Measurements from ENCODE around the gene TRIM47. TPM values are rescaled to one million over a fixed set of nuclear protein-coding genes. Genes with fewer than 3 reads are reported as not detected.

TRIM47 gene
- total and polyA plus RNA-seq, 2 of the 13 experiments (the other 11 are each of a cell fraction or from before 2014, with no cell fraction given), result 33.5 to 82.0 TPM

GRCh38 chr17:75846692-75847613 lies 31.4 kb downstream of the TRIM47 start (continued):
- TF ChIP-seq, protein P1, sequence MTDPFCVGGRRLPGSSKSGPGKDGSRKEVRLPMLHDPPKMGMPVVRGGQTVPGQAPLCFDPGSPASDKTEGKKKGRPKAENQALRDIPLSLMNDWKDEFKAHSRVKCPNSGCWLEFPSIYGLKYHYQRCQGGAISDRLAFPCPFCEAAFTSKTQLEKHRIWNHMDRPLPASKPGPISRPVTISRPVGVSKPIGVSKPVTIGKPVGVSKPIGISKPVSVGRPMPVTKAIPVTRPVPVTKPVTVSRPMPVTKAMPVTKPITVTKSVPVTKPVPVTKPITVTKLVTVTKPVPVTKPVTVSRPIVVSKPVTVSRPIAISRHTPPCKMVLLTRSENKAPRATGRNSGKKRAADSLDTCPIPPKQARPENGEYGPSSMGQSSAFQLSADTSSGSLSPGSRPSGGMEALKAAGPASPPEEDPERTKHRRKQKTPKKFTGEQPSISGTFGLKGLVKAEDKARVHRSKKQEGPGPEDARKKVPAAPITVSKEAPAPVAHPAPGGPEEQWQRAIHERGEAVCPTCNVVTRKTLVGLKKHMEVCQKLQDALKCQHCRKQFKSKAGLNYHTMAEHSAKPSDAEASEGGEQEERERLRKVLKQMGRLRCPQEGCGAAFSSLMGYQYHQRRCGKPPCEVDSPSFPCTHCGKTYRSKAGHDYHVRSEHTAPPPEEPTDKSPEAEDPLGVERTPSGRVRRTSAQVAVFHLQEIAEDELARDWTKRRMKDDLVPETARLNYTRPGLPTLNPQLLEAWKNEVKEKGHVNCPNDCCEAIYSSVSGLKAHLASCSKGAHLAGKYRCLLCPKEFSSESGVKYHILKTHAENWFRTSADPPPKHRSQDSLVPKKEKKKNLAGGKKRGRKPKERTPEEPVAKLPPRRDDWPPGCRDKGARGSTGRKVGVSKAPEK (CRISPR knock-in tag; IDR thresholded peaks at IDR 0.05; ENCODE audit: borderline replicate concordance), result no peak
- TF ChIP-seq HDAC1 (CRISPR knock-in tag; IDR thresholded peaks at IDR 0.05) (peak; percentile 97), NFATC3 (CRISPR knock-in tag; IDR thresholded peaks at IDR 0.05) (no peak; the same call in 1 of the 2 replicates), ZNF383 (CRISPR knock-in tag; IDR thresholded peaks at IDR 0.05; ENCODE audit: borderline replicate concordance) (no peak), ZSCAN20 (CRISPR knock-in tag; IDR thresholded peaks at IDR 0.05; ENCODE audit: borderline replicate concordance) (no peak), MIER3 (CRISPR knock-in tag; IDR thresholded peaks at IDR 0.05; ENCODE audit: borderline replicate concordance) (peak; percentile 83; the same call in 1 of the 2 replicates), NCOA1 (CRISPR knock-in tag; IDR thresholded peaks at IDR 0.05) (peak; percentile 97), FOXP4 (CRISPR knock-in tag; IDR thresholded peaks at IDR 0.05) (peak; percentile 77), E2F1 (CRISPR knock-in tag; IDR thresholded peaks at IDR 0.05) (peak; percentile 35; the same call in 1 of the 2 replicates), ZNF879 (CRISPR knock-in tag; IDR thresholded peaks at IDR 0.05) (no peak), ZFP36 (IDR thresholded peaks at IDR 0.05; ENCODE audit: borderline replicate concordance, low read depth, low read length, partially characterized antibody) (no peak), ATF4 (CRISPR knock-in tag; IDR thresholded peaks at IDR 0.05) (no peak; a peak in 1 of 4 replicates), ZNF800 (CRISPR knock-in tag; IDR thresholded peaks at IDR 0.05) (no peak), HMGA1 (CRISPR knock-in tag; conservative IDR thresholded peaks at IDR 0.05) (no peak), MEF2D (CRISPR knock-in tag; IDR thresholded peaks at IDR 0.05) (peak; percentile 84; the same call in 1 of the 2 replicates), ZNF788 (CRISPR knock-in tag; IDR thresholded peaks at IDR 0.05; ENCODE audit: borderline replicate concordance) (peak; percentile 99)
- TF ChIP-seq, protein P2, sequence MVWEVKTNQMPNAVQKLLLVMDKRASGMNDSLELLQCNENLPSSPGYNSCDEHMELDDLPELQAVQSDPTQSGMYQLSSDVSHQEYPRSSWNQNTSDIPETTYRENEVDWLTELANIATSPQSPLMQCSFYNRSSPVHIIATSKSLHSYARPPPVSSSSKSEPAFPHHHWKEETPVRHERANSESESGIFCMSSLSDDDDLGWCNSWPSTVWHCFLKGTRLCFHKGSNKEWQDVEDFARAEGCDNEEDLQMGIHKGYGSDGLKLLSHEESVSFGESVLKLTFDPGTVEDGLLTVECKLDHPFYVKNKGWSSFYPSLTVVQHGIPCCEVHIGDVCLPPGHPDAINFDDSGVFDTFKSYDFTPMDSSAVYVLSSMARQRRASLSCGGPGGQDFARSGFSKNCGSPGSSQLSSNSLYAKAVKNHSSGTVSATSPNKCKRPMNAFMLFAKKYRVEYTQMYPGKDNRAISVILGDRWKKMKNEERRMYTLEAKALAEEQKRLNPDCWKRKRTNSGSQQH (CRISPR knock-in tag; IDR thresholded peaks at IDR 0.05; ENCODE audit: low read depth), result peak; percentile 39; the same call in 1 of the 2 replicates

Measured in HepG2 (cell line).